Fibroblast of villous mesenchyme (primary cell): Measurements from ENCODE around the gene PRF1. TPM values are rescaled to one million over a fixed set of nuclear protein-coding genes. Genes with fewer than 3 reads are reported as not detected.
"Not testable (repeated sequence)": the region's sequence is repeated elsewhere in the genome, so short reads cannot be mapped to it uniquely, and the experiment has no call there.

Experiments
- DNase-seq: peaks from one replicate; pipeline ENCODE4 v3.0.0-alpha.2; 2010; ENCODE audit warnings: low read depth
- H3K4me3 ChIP-seq: 2 replicates; pipeline ENCODE4 v1.5.1; 2011; ENCODE audit warnings: low read depth, mild to moderate bottlenecking, low read length
- total RNA-seq: library from RNA; depleted of rRNA; stranded (reverse); fragments of >200 nt; gene quantifications from 2 replicates; pipeline ENCODE4 v1.2.3, GENCODE V29; 2012
- TF ChIP-seq, protein P1 (sequence below): IDR thresholded peaks from 2 replicates; pipeline ENCODE4 v1.5.1; 2012; ENCODE audit warnings: low read depth, mild to moderate bottlenecking, low read length; ENCODE audit not compliant: insufficient read depth

PRF1 gene
- total RNA-seq, 1 donor, result not detected

DNA sequence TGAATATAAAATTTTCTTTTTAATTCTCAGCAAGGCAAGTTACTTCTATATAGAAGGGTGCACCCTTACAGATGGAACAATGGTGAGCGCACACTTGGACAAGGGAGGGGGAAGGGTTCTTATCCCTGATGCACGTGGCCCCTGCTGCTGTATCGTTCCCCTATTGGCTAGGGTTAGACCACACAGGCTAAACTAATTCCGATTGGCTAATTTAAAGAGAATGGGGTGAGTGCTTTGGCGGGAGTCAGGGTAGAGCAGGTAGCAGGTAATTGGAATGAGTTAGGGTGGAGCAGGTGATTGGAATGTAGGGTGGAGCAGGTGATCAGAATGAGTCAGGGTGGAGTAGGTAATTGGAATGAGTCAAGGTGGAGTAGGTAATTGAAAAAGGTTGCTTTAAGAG lies 32.0 kb upstream of the PRF1 start:
- not testable (repeated sequence) for H3K4me3 ChIP-seq, DNase-seq

DNA sequence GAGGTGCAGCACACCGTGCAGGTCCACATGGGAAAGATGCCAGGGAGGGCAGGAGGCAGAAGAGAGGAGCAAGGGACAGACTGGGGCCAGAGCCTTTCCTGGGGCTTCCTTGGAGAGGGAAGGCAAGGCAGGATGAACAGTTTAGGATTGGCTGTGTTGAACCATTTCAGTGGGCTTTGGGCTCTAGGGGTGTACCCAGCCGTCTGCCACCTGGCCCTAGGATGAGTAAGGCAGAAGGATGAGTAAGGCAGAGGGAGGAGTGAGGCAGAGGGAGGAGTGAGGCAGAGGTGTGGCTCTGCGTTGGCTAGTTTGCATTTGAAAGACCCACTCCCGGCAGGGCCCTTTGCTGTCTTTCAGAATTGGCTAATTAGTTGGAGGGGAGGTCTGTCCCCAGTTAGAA lies 31.5 kb upstream of the PRF1 start:
- no peak for DNase-seq
- TF ChIP-seq, protein P1, sequence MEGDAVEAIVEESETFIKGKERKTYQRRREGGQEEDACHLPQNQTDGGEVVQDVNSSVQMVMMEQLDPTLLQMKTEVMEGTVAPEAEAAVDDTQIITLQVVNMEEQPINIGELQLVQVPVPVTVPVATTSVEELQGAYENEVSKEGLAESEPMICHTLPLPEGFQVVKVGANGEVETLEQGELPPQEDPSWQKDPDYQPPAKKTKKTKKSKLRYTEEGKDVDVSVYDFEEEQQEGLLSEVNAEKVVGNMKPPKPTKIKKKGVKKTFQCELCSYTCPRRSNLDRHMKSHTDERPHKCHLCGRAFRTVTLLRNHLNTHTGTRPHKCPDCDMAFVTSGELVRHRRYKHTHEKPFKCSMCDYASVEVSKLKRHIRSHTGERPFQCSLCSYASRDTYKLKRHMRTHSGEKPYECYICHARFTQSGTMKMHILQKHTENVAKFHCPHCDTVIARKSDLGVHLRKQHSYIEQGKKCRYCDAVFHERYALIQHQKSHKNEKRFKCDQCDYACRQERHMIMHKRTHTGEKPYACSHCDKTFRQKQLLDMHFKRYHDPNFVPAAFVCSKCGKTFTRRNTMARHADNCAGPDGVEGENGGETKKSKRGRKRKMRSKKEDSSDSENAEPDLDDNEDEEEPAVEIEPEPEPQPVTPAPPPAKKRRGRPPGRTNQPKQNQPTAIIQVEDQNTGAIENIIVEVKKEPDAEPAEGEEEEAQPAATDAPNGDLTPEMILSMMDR, result no peak
- no peak overlapping the region for H3K4me3 ChIP-seq

DNA sequence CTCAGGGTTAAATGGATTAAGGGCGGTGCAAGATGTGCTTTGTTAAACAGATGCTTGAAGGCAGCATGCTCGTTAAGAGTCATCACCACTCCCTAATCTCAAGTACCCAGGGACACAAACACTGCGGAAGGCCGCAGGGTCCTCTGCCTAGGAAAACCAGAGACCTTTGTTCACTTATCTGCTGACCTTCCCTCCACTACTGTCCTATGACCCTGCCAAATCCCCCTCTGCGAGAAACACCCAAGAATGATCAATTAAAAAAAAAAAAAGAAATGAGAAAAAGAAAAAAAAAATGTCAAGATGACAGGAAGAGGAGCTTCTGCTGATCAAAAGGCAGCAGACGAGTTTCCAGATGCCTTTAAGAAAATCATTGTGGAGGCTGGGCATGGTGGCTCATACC lies 29.2 kb upstream of the PRF1 start:
- not testable (repeated sequence) for DNase-seq, H3K4me3 ChIP-seq

- TF ChIP-seq, protein P1, result no peak
- H3K4me3 ChIP-seq, result no peak overlapping the region
- DNase-seq, result no peak
Measured at GRCh38 chr10:70629338-70629737, 26.8 kb upstream of the PRF1 start.

DNA sequence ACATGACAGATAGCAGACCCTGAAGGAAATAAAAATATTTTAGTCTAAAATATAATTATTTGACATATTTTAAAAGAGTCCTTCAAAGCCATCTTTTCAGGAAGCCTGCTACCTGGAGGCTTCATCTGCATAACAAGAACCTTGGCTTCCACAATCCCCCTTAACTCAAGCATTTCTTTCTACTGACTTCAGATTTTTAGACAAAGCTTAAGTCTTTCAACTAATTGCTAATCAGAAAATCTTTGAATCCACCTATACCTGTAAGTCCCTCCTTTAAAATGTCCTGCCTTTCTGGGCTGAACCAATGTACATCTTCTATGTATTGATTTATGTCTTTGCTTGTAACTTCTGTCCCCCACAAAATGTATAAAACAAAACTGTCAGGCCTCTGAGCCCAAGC lies 23.5 kb upstream of the PRF1 start:
- DNase-seq, result no peak
- no peak overlapping the region for H3K4me3 ChIP-seq
- TF ChIP-seq, protein P1, result no peak

DNA sequence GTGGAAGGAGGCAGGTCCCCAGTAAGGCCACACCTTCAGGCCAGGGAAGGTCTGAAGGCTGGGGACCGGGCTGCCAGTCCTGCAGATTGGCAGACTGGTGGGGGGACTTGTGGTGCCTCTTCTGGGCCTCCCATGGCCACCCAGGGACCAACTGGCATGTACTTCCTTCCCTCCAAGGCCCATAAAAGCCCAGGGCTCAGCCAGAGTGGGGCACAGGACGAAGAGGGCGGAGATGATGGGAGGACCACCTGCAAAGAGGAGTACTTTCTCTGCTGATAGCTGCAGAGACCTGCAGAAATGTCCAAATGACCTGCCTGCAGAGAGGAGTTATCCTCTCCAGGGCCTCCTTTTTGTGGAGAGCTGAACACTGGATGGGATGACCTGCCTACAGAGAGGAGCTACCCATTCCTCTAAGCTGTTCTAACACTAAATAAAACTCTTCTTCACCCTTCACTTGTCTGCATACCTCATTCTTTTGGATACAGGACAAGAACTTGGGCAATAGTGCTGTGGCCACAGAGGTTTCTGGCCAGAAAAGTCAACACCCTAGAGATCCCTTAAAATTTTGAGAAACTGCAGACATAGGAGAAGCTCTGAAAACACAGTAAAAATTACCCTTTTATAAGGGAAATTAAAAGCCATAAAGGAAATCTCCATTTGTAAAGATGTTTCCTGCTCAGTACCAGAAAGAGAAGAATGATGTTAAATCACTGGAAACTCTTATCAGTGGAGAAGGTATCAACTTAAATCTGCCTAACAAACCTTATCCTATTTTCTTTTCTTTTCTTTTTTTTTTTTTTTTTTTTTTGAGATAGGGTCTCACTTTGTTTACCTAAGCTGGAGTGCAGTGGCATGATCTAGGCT lies 20.7 kb upstream of the PRF1 start:
- TF ChIP-seq, protein P1, result no peak
- peak; percentile 63 for DNase-seq

GRCh38 chr10:70622541-70622940 lies 20.0 kb upstream of the PRF1 start:
- H3K4me3 ChIP-seq, result no peak overlapping the region
- TF ChIP-seq, protein P1, result no peak
- DNase-seq, result no peak

More for the DNA sequence above, 20.7 kb upstream of the PRF1 start:
- no peak overlapping the region for H3K4me3 ChIP-seq

DNA sequence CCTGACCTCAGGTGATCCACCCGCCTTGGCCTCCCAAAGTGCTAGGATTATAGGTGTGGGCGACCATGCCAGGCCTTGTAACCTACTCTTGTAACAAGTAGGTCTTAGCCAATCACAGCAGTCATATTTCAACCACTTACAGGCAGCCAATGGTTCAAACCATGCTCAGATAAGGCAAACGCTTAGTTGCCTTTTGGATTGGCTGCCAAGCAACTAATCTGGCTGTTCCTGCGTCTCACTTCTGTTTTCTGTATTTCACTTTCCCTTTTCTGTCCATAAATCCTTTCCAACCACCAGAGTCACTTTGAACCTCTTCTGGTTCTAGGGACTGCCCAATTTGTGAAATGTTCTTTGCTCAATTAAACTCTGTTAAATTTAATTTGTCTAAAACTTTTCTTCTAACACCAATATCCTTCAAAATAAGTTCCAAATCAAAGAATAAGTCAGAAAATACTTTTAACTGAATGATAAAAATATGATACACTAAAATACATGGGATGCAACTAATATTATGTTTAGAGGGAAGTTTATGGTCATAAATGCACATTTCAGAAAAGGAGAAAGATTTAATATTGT lies 19.1 kb upstream of the PRF1 start:
- TF ChIP-seq, protein P1, result no peak
- DNase-seq, result no peak
- H3K4me3 ChIP-seq, result no peak overlapping the region
